HCT116 (cell line): Measurements from ENCODE around the gene ADGRV1. TPM values are rescaled to one million over a fixed set of nuclear protein-coding genes. Genes with fewer than 3 reads are reported as not detected.

Source experiments
- ATAC-seq: fragments of 200-7000 bp; cut with Tn5 transposase; 2 replicates; pipeline ENCODE4 v1.9.1; 2020; ENCODE audit warnings: mild to moderate bottlenecking, moderate library complexity
- BruUV-seq: library from RNA; stranded (reverse); fragments of 400-500 nt; replicated peaks from 2 replicates; lab custom pipeline; 2021; lab: Mats Ljungman, UMichigan
- CTCF ChIA-PET: fragments of 300-600 bp; sonication (Branson Sonifier 250); formaldehyde crosslinking; loops from one replicate; lab custom pipeline; 2021; ENCODE audit warnings: antibody characterized with exemption; lab: Charles Lee
- POLR2A ChIA-PET: fragments of 300-600, 350-600 bp; sonication (Branson Sonifier 250); formaldehyde crosslinking; loops from one replicate; lab custom pipeline; 2021; ENCODE audit warnings: antibody characterized with exemption; lab: Charles Lee
- RAD21 ChIA-PET, 2 experiments: fragments of 300-600 bp; sonication (Branson Sonifier 250); formaldehyde crosslinking; loops; one replicate each; lab custom pipeline; 2023; ENCODE audit warnings: low total read pairs in 2 of 2; ENCODE audit not compliant: uncharacterized antibody in 2 of 2, unreplicated experiment in 2 of 2, low non-redundant PET in 1 of 2; lab: Charles Lee
- DNase-seq: peaks from one replicate; pipeline ENCODE4 v3.0.0-alpha.2; 2010; ENCODE audit warnings: low read depth, low spot score
- H2AFZ ChIP-seq: fragments of 200-600 bp; shearing (Covaris generic), sonication (generic); 2 replicates; pipeline ENCODE4 v1.6.1; 2017; ENCODE audit warnings: low read depth, mixed run types, mixed read lengths, antibody characterized with exemption, low read length; ENCODE audit not compliant: poor library complexity, severe bottlenecking
- H3K27ac ChIP-seq: 2 replicates; pipeline ENCODE4 v1.5.1; 2012; ENCODE audit warnings: low read depth, low read length
- H3K27me3 ChIP-seq: fragments of 200-600 bp; sonication (generic); 2 replicates; pipeline ENCODE4 v1.6.1; 2016; ENCODE audit warnings: mixed run types, low read length, mixed read lengths; ENCODE audit not compliant: insufficient read depth
- H3K36me3 ChIP-seq, 2 experiments: fragments of 200-500 bp in 1 of 2; fragments of 200-600 bp in 1 of 2; sonication (Bioruptor generic) in 1 of 2; sonication (generic) in 1 of 2; 2 replicates each; pipeline versions ENCODE4 v1.5.1 to v1.6.1; 2014 to 2016; ENCODE audit warnings: low read length in 2 of 2, inconsistent platforms in 1 of 2, mixed read lengths in 1 of 2, mixed run types in 1 of 2; ENCODE audit not compliant: insufficient read depth in 2 of 2, control insufficient read depth in 1 of 2
- H3K4me1 ChIP-seq, 2 experiments: fragments of 200-600 bp in 1 of 2; sonication (generic) in 1 of 2; 2 replicates each; pipeline versions ENCODE4 v1.5.1 to v1.6.1; 2012 to 2017; ENCODE audit warnings: low read length in 2 of 2, inconsistent platforms in 1 of 2, mild to moderate bottlenecking in 1 of 2, mixed read lengths in 1 of 2, mixed run types in 1 of 2, moderate library complexity in 1 of 2; ENCODE audit not compliant: insufficient read depth in 2 of 2, control insufficient read depth in 1 of 2
- H3K4me2 ChIP-seq: fragments of 200-600 bp; sonication (generic); 2 replicates; pipeline ENCODE4 v1.6.1; 2017; ENCODE audit warnings: mixed run types, low read length, mixed read lengths
- H3K4me3 ChIP-seq, 2 experiments: fragments of 200-600 bp in 1 of 2; sonication (generic) in 1 of 2; replicated peaks in 1 of 2; 2 replicates each; pipeline ENCODE4 v1.5.1; 2011 to 2016; ENCODE audit warnings: low read length in 2 of 2, control low read depth in 1 of 2, low read depth in 1 of 2, mild to moderate bottlenecking in 1 of 2, mixed read lengths in 1 of 2, mixed run types in 1 of 2
- H3K79me2 ChIP-seq: fragments of 200-600 bp; sonication (generic); 2 replicates; pipeline ENCODE4 v1.6.1; 2017; ENCODE audit warnings: mild to moderate bottlenecking, mixed run types, low read length, moderate library complexity, mixed read lengths; ENCODE audit not compliant: insufficient read depth
- H3K9ac ChIP-seq: fragments of 200-600 bp; sonication (generic); 2 replicates; pipeline ENCODE4 v1.6.1; 2016; ENCODE audit warnings: low read length, mixed read lengths
- H3K9me2 ChIP-seq: fragments of 200-600 bp; sonication (generic), shearing (Covaris generic); 2 replicates; pipeline ENCODE4 v1.6.1; 2017; ENCODE audit warnings: mixed run types, mild to moderate bottlenecking, moderate library complexity; ENCODE audit not compliant: insufficient read depth
- H3K9me3 ChIP-seq, 2 experiments: fragments of 200-500 bp in 1 of 2; fragments of 200-600 bp in 1 of 2; sonication (Bioruptor generic) in 1 of 2; sonication (generic) in 1 of 2; 2 replicates each; pipeline ENCODE4 v1.6.1; 2014 to 2017; ENCODE audit warnings: low read length in 2 of 2, mixed read lengths in 2 of 2, inconsistent platforms in 1 of 2, low read depth in 1 of 2, mild to moderate bottlenecking in 1 of 2, mixed run types in 1 of 2, moderate library complexity in 1 of 2; ENCODE audit not compliant: control insufficient read depth in 1 of 2, insufficient read depth in 1 of 2
- H4K20me1 ChIP-seq: fragments of 200-600 bp; sonication (generic), shearing (Covaris generic); 2 replicates; pipeline ENCODE4 v1.6.1; 2017; ENCODE audit warnings: mixed run types, mild to moderate bottlenecking, moderate library complexity; ENCODE audit not compliant: insufficient read depth
- ATF3 ChIP-seq: IDR thresholded peaks from 2 replicates; pipeline ENCODE4 v1.6.1; 2012
- CEBPB ChIP-seq: IDR thresholded peaks from 2 replicates; pipeline ENCODE4 v1.6.1; 2012; ENCODE audit warnings: low read depth
- CTCF ChIP-seq, 3 experiments: fragments of 200-600 bp in 1 of 3; sonication (generic) in 1 of 3; IDR thresholded peaks in 2 of 3; conservative IDR thresholded peaks in 1 of 3; 2 replicates each; pipeline ENCODE4 v1.5.1; 2012 to 2017; ENCODE audit warnings: low read depth in 2 of 3, low read length in 2 of 3, antibody characterized with exemption in 1 of 3, borderline replicate concordance in 1 of 3, control low read depth in 1 of 3, mild to moderate bottlenecking in 1 of 3, mixed read lengths in 1 of 3, mixed run types in 1 of 3, moderate library complexity in 1 of 3; ENCODE audit not compliant: insufficient read depth in 1 of 3
- EZH2 ChIP-seq: fragments of 200-600 bp; sonication (generic); IDR thresholded peaks from 2 replicates; pipeline ENCODE4 v1.6.1; 2017; ENCODE audit warnings: antibody characterized with exemption, mixed run types
- EZH2phosphoT487 ChIP-seq: fragments of 200-600 bp; IDR thresholded peaks from 2 replicates; pipeline ENCODE4 v1.6.1; 2018; ENCODE audit warnings: antibody characterized with exemption, borderline replicate concordance
- FOSL1 ChIP-seq: IDR thresholded peaks from 2 replicates; pipeline ENCODE4 v1.6.1; 2012; ENCODE audit warnings: low read depth
- JUND ChIP-seq: IDR thresholded peaks from 2 replicates; pipeline ENCODE4 v1.6.1; 2012
- MAX ChIP-seq: IDR thresholded peaks from 2 replicates; pipeline ENCODE4 v1.6.1; 2012
- POLR2A ChIP-seq: IDR thresholded peaks from 2 replicates; pipeline ENCODE4 v1.7.0; 2011; ENCODE audit warnings: borderline replicate concordance; ENCODE audit not compliant: insufficient read depth, insufficient read length; ENCODE audit errors: extremely low read depth
- POLR2AphosphoS5 ChIP-seq: IDR thresholded peaks from 2 replicates; pipeline ENCODE4 v1.6.1; 2011; ENCODE audit warnings: mild to moderate bottlenecking, low read depth, low read length, moderate library complexity
- RAD21 ChIP-seq: IDR thresholded peaks from 2 replicates; pipeline ENCODE4 v1.6.1; 2012; ENCODE audit warnings: low read depth, mild to moderate bottlenecking
- REST ChIP-seq: IDR thresholded peaks from 2 replicates; pipeline ENCODE4 v1.6.1; 2012; ENCODE audit warnings: low read depth
- SIN3A ChIP-seq: IDR thresholded peaks from 2 replicates; pipeline ENCODE4 v1.6.1; 2012; ENCODE audit warnings: low read depth
- SP1 ChIP-seq: IDR thresholded peaks from 2 replicates; pipeline ENCODE4 v1.6.1; 2012; ENCODE audit warnings: low read depth
- SRF ChIP-seq: IDR thresholded peaks from 2 replicates; pipeline ENCODE4 v1.6.1; 2012; ENCODE audit warnings: low read depth
- TCF7L2 ChIP-seq: IDR thresholded peaks from 2 replicates; pipeline ENCODE4 v1.7.0; 2011; ENCODE audit warnings: borderline replicate concordance, inconsistent platforms; ENCODE audit not compliant: insufficient read depth, insufficient read length; ENCODE audit errors: extremely low read depth
- YY1 ChIP-seq: IDR thresholded peaks from 2 replicates; pipeline ENCODE4 v1.6.1; 2011; ENCODE audit warnings: low read length, low read depth, moderate library complexity, mild to moderate bottlenecking; ENCODE audit not compliant: insufficient replicate concordance; ENCODE audit errors: extremely low read depth
- ZBTB33 ChIP-seq: IDR thresholded peaks from 2 replicates; pipeline ENCODE4 v1.6.1; 2011; ENCODE audit warnings: mild to moderate bottlenecking, low read length, moderate library complexity; ENCODE audit not compliant: insufficient replicate concordance; ENCODE audit errors: extremely low read depth
- ZNF274 ChIP-seq: fragments of 200-500 bp; sonication (Bioruptor generic); IDR thresholded peaks from 2 replicates; pipeline ENCODE4 v1.6.1; 2014; ENCODE audit warnings: mild to moderate bottlenecking, low read depth, low read length, inconsistent platforms
- intact Hi-C: fragments of 100-400 bp; cut with micrococcal nuclease; formaldehyde crosslinking; loops from 2 replicates; pipeline ENCODE4 v1.10.0; 2022
- total RNA-seq: library from RNA; stranded (reverse); gene quantifications from one replicate; pipeline ENCODE4 v1.2.1, GENCODE V29; 2021; ENCODE audit not compliant: unreplicated experiment

Gene ADGRV1
- total RNA-seq, 1 experiment from 2014 or later = 6.0 TPM

DNA sequence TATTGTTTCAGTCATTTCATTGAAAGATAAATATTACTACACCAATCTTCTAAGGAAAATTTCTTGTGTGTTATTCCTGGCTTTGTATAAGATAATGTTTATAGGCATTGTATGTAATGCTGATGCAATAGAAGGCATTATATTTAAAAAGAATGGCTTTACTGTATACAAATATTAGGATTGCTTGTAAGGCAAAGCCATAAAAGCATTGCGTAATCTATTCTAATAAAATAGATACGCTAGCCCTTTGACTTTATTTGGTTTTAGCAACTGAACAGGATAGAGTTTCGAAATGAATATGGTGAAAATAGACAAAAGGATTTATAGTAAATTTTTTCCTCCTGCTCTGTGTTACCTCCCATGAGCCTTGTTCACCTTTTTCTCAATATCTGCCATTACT is 23.7 kb upstream of the ADGRV1 start:
- ChIA-PET CTCF (no interaction called here), RAD21 (no interaction called here), POLR2A (no interaction called here)
- H3K4me1 ChIP-seq = peaks cover 3 to 7% of the 10 kb centered on the region in 2 experiments; a peak in 3 of 4 replicates
- no peaks in the 10 kb centered on the region for H3K36me3 ChIP-seq
- no peaks in the 10 kb centered on the region for H3K79me2 ChIP-seq
- H3K9me2 ChIP-seq = no peaks in the 10 kb centered on the region
- no peak overlapping the region for H2AFZ ChIP-seq
- no peak overlapping the region for H3K4me2 ChIP-seq
- H3K27me3 ChIP-seq = no peaks in the 10 kb centered on the region
- DNase-seq (no peak), ATAC-seq (no peak)
- BruUV-seq = no TSS peak
- no peak overlapping the region for H3K27ac ChIP-seq
- no peak overlapping the region for H3K9ac ChIP-seq
- H3K9me3 ChIP-seq = no peaks in the 10 kb centered on the region
- no peak overlapping the region for H3K4me3 ChIP-seq
- intact Hi-C loops = no loop called here
- H4K20me1 ChIP-seq = no peaks in the 10 kb centered on the region
- TF ChIP-seq TCF7L2 (no peak), ZNF274 (no peak), EZH2 (no peak), FOSL1 (no peak), RAD21 (no peak), YY1 (no peak), JUND (no peak), POLR2A (no peak), CTCF (IDR thresholded peaks at IDR 0.05 in 2 of 3, conservative IDR thresholded peaks at IDR 0.05 in 1 of 3; ENCODE audit: borderline replicate concordance in 1 of 3, insufficient read depth in 1 of 3, low read depth in 2 of 3, low read length in 2 of 3) (no peak), ZBTB33 (no peak), SP1 (no peak), MAX (no peak), ATF3 (no peak), EZH2phosphoT487 (no peak), SRF (no peak), POLR2AphosphoS5 (no peak), CEBPB (no peak), REST (no peak), SIN3A (no peak)
